GM19397 (cell line): Measurements from ENCODE around the gene PDE4D.

Experiments
- ATAC-seq: cut with Tn5 transposase; IDR thresholded peaks from one replicate; pipeline ENCODE4 v1.9.1; 2021; ENCODE audit warnings: mild to moderate bottlenecking, moderate library complexity; ENCODE audit not compliant: unreplicated experiment

Gene PDE4D

DNA sequence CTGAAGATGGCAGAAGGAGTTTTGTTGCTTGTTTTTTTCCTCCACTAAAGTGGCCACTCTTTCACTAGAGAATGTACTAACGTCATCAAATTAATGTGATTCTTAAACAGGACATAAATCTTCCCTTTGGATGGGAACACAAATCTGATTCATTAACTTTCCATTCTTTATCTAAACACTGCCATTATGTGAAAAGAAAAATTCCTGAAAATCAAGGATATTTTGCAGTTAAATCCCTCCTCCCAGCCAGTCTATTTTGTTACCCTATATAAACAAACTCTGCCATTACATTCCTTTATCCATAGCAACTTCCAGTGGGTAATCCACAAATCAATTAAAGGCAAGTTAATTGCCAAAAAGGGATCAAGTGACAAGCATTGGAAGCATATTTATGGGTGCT is 546.5 kb downstream of the PDE4D start:
- ATAC-seq: no peak

- no peak for ATAC-seq
These were observed 547.0 kb downstream of the PDE4D start for GRCh38 chr5:59346514-59346913.

- no peak for ATAC-seq
These were observed 551.3 kb downstream of the PDE4D start for GRCh38 chr5:59342181-59342580.

- no peak for ATAC-seq
These were observed 551.8 kb downstream of the PDE4D start for GRCh38 chr5:59341760-59342159.

DNA sequence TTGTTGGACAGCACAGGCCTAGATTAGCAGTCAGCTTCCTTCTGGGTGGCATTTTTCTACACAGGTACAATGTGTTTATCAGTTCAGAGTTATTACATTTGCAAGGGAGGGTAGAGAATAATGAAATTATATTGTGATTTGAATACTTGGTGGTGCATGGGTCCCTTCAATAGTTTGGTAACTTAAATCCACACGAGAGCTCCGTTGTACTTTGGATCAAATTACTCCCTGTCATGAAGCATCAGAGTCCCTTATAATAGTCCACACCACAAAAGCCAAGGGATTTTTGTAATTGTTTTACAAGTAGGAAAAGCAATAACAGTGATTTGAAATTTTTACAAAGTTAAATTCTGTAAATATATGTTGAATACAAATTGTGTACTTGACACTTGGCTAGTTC is 552.4 kb downstream of the PDE4D start:
- ATAC-seq: no peak

GRCh38 chr5:59340637-59341036 is 552.9 kb downstream of the PDE4D start:
- no peak for ATAC-seq

DNA sequence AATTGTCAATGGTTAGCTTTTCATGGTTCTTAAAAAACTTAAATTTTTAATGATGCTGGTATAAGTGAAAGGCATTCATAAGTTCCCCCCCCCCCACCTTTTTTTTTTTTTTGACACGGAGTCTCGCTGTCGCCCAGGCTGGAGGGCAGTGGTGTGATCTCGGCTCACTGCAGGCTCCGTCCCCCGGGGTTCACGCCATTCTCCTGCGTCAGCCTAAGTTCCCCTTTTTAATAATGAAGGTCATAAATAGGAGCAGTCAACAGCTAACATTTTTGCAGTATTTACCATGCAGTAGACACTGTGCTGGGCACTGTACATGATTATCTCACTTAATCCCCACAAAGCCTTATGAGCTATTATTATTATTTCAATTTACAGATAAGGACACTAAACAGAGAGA is 556.3 kb downstream of the PDE4D start:
- no peak for ATAC-seq

DNA sequence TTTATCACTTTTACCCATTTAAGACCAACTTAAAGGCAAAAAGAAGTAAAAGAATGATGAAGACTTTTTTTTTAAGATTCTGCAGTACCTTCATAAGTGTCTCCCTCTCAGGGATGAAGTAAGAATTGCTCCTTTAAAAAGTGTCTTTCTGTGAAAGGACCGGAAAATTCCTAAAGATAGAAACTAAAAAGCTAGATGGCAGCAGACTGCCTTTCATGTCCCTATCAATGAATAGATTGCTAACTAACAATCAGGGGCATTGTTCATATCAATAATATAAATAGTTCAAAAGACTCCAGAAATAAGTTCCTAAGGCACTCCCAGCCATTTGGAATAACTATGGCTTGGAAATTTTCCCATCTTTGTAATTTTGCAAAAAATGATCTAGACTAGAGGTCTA is 558.0 kb downstream of the PDE4D start:
- ATAC-seq: no peak

GRCh38 chr5:59333416-59333815 is 560.1 kb downstream of the PDE4D start:
- ATAC-seq: no peak

GRCh38 chr5:59332236-59332973 is 561.1 kb downstream of the PDE4D start:
- no peak for ATAC-seq

GRCh38 chr5:59330680-59331079 is 562.8 kb downstream of the PDE4D start:
- no peak for ATAC-seq

GRCh38 chr5:59328709-59329296 is 564.7 kb downstream of the PDE4D start:
- ATAC-seq: no peak

DNA sequence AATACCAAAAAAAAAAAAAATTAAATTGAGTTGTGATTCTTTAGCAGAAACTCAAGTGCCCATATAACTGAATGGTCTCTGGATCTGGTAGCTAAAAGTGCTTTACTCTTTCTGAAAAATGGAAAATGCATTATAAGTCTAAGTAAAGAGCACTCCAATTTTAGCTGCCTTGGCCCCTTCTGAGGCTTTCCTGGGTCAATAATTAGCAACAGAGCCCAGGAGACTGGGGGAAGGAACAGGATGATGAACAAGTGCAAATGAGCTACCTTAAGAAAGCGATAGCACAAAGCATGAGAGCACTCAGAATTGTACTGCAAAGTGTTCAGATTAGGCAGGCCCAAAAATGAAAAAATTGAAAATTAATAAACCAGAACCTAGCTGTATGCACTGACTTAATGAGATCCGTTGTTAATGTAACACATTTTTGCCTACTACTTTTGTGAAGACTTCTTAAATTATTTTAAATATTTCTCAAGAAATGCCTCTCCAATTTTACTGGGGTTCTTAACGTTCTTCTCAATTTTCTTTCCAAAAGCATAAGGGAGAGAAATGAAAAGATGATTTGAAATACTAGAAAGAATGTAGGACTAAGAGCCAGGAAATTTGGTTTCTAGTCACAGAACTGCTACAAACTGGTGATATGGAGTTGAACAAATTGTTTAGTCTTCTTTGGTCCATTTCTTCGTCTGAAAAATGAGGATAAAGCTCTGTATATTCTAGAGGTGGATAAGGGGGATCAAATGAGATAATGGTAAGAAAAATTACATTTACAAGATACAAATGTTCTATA is 566.1 kb downstream of the PDE4D start:
- ATAC-seq: no peak

DNA sequence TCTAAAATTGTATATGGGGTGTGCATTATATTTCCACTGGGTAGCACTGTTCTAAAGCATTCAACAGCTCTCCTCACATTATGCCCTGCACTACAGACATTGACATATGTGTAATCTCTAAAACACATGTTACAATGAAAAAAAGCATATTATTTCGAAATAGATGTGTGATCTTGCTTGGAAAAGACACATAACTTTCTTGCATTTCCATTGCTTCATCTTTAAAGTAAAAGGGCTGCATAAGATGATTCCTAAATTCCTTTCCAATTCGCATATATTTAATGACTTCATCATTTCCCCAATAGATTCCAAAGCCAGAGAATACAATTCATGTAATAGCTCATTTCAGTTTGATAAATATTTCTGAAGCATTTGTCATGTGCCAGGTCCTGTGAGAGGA is 566.9 kb downstream of the PDE4D start:
- no peak for ATAC-seq

GRCh38 chr5:59325070-59325469 is 568.5 kb downstream of the PDE4D start:
- no peak for ATAC-seq

- no peak for ATAC-seq
These were observed 570.6 kb downstream of the PDE4D start for GRCh38 chr5:59322894-59323293.

- ATAC-seq: no peak
These were observed 571.5 kb downstream of the PDE4D start for GRCh38 chr5:59322058-59322457.

DNA sequence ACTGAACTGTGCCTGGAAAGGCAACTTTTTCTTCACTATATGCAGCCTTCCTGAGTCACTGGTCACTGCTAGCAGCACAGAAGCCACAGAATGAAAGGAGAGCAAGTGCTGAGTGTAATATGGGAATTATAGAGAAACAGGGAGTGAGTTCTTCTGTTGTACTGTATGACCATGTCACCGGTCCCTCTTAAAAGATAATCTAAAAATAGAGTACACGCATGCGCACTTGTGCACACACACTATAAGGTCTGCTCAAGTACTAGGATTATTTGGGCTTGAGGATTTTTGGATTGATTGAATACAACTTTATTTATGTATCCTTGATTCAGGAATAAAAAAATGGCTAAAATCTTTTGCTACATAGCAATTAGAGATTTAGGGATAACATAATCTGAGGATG is 571.9 kb downstream of the PDE4D start:
- ATAC-seq: no peak

DNA sequence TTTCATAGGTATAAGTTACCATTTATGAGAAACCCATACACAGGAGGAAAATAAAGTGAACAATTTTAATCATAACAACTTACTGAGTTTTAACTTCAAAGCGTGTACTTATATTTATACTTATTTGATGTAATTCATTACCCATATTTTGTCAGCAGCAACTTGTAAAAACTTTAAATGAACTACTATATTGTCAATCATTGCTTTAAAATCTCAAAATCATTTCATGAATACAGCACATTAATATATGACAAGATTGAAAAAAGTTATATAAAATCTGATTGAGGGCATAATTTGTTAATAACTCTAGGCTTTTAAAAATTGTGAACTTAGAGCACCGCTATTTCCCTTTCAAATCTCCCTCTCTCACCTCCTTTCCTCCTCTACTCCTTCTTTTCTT is 573.1 kb downstream of the PDE4D start:
- no peak for ATAC-seq

DNA sequence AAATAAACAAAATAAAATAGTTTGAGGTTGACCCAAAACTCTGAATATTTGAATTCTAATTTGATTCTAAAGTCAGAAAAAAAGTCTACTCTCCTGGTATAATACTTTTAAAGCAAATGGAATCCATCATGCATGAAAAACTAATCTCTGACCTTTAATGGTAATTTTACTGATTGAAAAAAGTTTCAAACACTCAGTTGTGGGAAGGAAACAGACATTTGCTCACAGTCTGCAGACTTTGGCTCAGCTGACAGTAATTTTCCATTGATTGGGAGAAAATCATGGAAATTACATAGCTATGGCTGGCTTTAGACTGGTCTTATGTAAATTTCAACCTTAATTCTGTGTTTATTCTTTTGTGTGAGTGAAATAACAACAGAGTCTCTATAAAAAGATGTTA is 574.3 kb downstream of the PDE4D start:
- no peak for ATAC-seq

DNA sequence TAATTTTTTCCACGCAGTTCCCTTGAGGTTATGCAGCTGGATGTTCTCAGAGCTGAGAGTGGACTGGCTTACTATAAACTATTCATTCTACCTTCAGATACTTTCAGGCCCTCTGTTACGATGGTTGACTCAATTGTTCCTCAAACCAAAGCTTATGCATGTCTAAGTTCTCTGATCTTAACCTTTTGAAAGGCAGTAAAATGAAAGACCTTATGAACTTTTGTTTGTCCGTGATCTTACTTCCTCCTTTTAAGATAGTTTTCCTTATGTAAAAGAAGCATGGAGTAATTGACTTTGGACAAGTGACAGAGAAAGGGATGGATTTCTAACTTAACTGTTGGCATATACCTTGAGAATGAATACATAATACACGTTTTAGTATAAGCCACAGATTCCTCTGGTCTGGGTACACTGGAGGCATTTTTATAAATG is 575.7 kb downstream of the PDE4D start:
- ATAC-seq: no peak
